Amniotic stem cell (primary cell): ENCODE data around the gene TECPR1.

ENCODE experiments used
- DNase-seq: peaks from one replicate; lab custom pipeline; 2025; lab: John Stamatoyannopoulos, UW

The TECPR1 gene

GRCh38 chr7:98211221-98211675 lies 40.8 kb downstream of the TECPR1 start, which contains the start of gene BHLHA15:
Gene BHLHA15 (plus strand): TSS chr7:98211439. CDS start chr7:98212310, 871 bp downstream.
- DNase-seq: no peak

- no peak for DNase-seq
These were observed 41.4 kb downstream of the TECPR1 start for GRCh38 chr7:98210513-98211220.

- DNase-seq: no peak
These were observed 42.7 kb downstream of the TECPR1 start for GRCh38 chr7:98209166-98209920.

- DNase-seq: no peak
These were observed 45.3 kb downstream of the TECPR1 start for GRCh38 chr7:98206451-98207330.

- no peak for DNase-seq
These were observed 46.7 kb downstream of the TECPR1 start for GRCh38 chr7:98205162-98205845.

GRCh38 chr7:98204670-98205069 lies 47.4 kb downstream of the TECPR1 start:
- no peak for DNase-seq

GRCh38 chr7:98203964-98204605 lies 47.9 kb downstream of the TECPR1 start:
- DNase-seq: no peak

- no peak for DNase-seq
These were observed 48.6 kb downstream of the TECPR1 start for GRCh38 chr7:98203261-98203963.

- DNase-seq: no peak
These were observed 49.5 kb downstream of the TECPR1 start for GRCh38 chr7:98202367-98203195.

- DNase-seq: no peak
These were observed 51.7 kb downstream of the TECPR1 start for GRCh38 chr7:98200364-98200763.

GRCh38 chr7:98199131-98199530 lies 52.9 kb downstream of the TECPR1 start:
- no peak for DNase-seq

- no peak for DNase-seq
These were observed 55.1 kb downstream of the TECPR1 start for GRCh38 chr7:98196706-98197605.

- no peak for DNase-seq
These were observed 57.2 kb downstream of the TECPR1 start for GRCh38 chr7:98194672-98195457.

GRCh38 chr7:98194186-98194585 lies 57.8 kb downstream of the TECPR1 start:
- no peak for DNase-seq

- DNase-seq: no peak
These were observed 58.4 kb downstream of the TECPR1 start for GRCh38 chr7:98193474-98194180.

GRCh38 chr7:98192781-98193457 lies 59.1 kb downstream of the TECPR1 start:
- DNase-seq: no peak
